Endodermal cell (in vitro differentiated cells): Measurements from ENCODE around the gene ASTN2. TPM values are rescaled to one million over a fixed set of nuclear protein-coding genes. Genes with fewer than 3 reads are reported as not detected.

Experiments
- DNase-seq: peaks from one replicate; pipeline ENCODE4 v3.0.0-alpha.2; 2017
- H3K27ac ChIP-seq: 2 replicates; pipeline ENCODE4 v1.5.1; 2013; ENCODE audit warnings: mild to moderate bottlenecking, low read depth, low read length, moderate library complexity
- H3K27me3 ChIP-seq: 2 replicates; pipeline ENCODE4 v1.6.1; 2013; ENCODE audit warnings: mild to moderate bottlenecking, low read length, moderate library complexity; ENCODE audit not compliant: insufficient read depth, control insufficient read depth, poor library complexity, severe bottlenecking
- H3K36me3 ChIP-seq: 2 replicates; pipeline ENCODE4 v1.7.0; 2013; ENCODE audit warnings: mild to moderate bottlenecking, low read length, moderate library complexity; ENCODE audit not compliant: control insufficient read depth, insufficient read depth
- H3K4me1 ChIP-seq: one replicate; pipeline ENCODE4 v1.7.0; 2013; ENCODE audit warnings: low read length; ENCODE audit not compliant: control insufficient read depth, insufficient read depth
- H3K4me3 ChIP-seq: 2 replicates; pipeline ENCODE4 v1.5.1; 2013; ENCODE audit warnings: mild to moderate bottlenecking, low read length, moderate library complexity
- H3K9ac ChIP-seq: 2 replicates; pipeline ENCODE4 v1.6.1; 2013; ENCODE audit warnings: mild to moderate bottlenecking, low read length, moderate library complexity; ENCODE audit not compliant: poor library complexity, severe bottlenecking; ENCODE audit errors: extremely low read depth
- H3K9me3 ChIP-seq: 2 replicates; pipeline ENCODE4 v1.6.1; 2013; ENCODE audit warnings: mild to moderate bottlenecking, low read length, moderate library complexity; ENCODE audit not compliant: control insufficient read depth
- H3K27ac Mint-ChIP-seq: 2 replicates; pipeline ENCODE4 v1.8.0; 2020; ENCODE audit warnings: mixed read lengths
- H3K27me3 Mint-ChIP-seq: 2 replicates; pipeline ENCODE4 v1.8.0; 2021; ENCODE audit warnings: mild to moderate bottlenecking, mixed read lengths; ENCODE audit not compliant: insufficient read depth
- H3K36me3 Mint-ChIP-seq: 2 replicates; pipeline ENCODE4 v1.8.0; 2020; ENCODE audit warnings: low read depth, mixed read lengths
- H3K4me1 Mint-ChIP-seq: 2 replicates; pipeline ENCODE4 v1.8.0; 2020; ENCODE audit warnings: mixed read lengths
- H3K4me3 Mint-ChIP-seq: 2 replicates; pipeline ENCODE4 v1.8.0; 2020; ENCODE audit warnings: mild to moderate bottlenecking, moderate library complexity, mixed read lengths
- H3K9me3 Mint-ChIP-seq: 2 replicates; pipeline ENCODE4 v1.8.0; 2020; ENCODE audit warnings: mild to moderate bottlenecking, mixed read lengths
- WGBS, 2 experiments: methylation state at CpG; one replicate each; pipeline versions ENCODE4 v1.1.5 to v1.1.7; 2013; ENCODE audit warnings: missing lambda C conversion rate in 2 of 2, mixed read lengths in 1 of 2; ENCODE audit not compliant: insufficient coverage in 1 of 2, insufficient read length in 1 of 2; 5-methylcytosine and 5-hydroxymethylcytosine counted together
- total RNA-seq, 2 donors: library from RNA; stranded (reverse); fragmentation: NEBNext Ultra II Directional in 1 of 2; extraction: Animal tissue kit (Norgen Biotek cat#: 25700) in 1 of 2; gene quantifications; 2 replicates in 1 of 2; 3 replicates in 1 of 2; pipeline ENCODE4 v1.2.1, GENCODE V29; 2021
- TF ChIP-seq, protein P1 (sequence below): fragments of 200-600 bp; sonication (generic); conservative IDR thresholded peaks from 2 replicates; pipeline ENCODE4 v1.5.0; 2021; ENCODE audit warnings: antibody characterized with exemption, mild to moderate bottlenecking

Gene ASTN2
- total RNA-seq, 2 donors from 2014 or later, result 8.9 to 10.4 TPM

- peaks cover 28% of the 10 kb centered on the region for H3K4me1 Mint-ChIP-seq
- Histone ChIP-seq H3K4me3 (no peak overlapping the region), H3K9ac (no peak overlapping the region), H3K36me3 (no peaks in the 10 kb centered on the region), H3K27ac (no peak overlapping the region), H3K4me1 (peaks cover 6% of the 10 kb centered on the region), H3K27me3 (no peaks in the 10 kb centered on the region), H3K9me3 (no peaks in the 10 kb centered on the region)
- 92 to 100% methylated on average over 1 of the region's 1 CpG for WGBS, 2 experiments
- no peak overlapping the region for H3K27ac Mint-ChIP-seq
- TF ChIP-seq, protein P1, sequence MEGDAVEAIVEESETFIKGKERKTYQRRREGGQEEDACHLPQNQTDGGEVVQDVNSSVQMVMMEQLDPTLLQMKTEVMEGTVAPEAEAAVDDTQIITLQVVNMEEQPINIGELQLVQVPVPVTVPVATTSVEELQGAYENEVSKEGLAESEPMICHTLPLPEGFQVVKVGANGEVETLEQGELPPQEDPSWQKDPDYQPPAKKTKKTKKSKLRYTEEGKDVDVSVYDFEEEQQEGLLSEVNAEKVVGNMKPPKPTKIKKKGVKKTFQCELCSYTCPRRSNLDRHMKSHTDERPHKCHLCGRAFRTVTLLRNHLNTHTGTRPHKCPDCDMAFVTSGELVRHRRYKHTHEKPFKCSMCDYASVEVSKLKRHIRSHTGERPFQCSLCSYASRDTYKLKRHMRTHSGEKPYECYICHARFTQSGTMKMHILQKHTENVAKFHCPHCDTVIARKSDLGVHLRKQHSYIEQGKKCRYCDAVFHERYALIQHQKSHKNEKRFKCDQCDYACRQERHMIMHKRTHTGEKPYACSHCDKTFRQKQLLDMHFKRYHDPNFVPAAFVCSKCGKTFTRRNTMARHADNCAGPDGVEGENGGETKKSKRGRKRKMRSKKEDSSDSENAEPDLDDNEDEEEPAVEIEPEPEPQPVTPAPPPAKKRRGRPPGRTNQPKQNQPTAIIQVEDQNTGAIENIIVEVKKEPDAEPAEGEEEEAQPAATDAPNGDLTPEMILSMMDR, result no peak
- no peak overlapping the region for H3K4me3 Mint-ChIP-seq
- no peak for DNase-seq
- H3K9me3 Mint-ChIP-seq, result no peaks in the 10 kb centered on the region
- H3K27me3 Mint-ChIP-seq, result no peaks in the 10 kb centered on the region
- H3K36me3 Mint-ChIP-seq, result no peaks in the 10 kb centered on the region
These were observed 313.8 kb downstream of the ASTN2 start for GRCh38 chr9:117101008-117101407.

DNA sequence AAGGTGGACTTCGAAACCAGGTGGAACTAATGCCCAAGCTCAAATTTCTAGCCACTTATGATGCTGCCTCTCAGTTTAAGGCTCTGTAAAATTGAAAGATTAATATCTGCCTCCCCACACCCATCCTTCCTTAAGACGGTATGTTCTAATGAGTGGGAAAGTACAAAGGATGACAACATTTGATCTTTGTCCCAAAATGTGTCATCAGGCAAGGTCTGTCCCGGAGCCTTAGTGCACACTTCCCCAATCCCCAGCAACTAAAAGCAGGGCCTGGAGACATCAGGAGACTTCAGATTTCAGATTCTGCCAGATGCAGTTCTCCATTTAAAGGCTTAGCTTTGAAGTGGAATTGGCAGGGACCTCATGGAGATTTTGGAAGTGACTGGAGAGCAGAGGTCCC lies 316.5 kb downstream of the ASTN2 start:
- Histone ChIP-seq H3K27me3 (no peaks in the 10 kb centered on the region), H3K9me3 (no peaks in the 10 kb centered on the region), H3K4me3 (no peak overlapping the region), H3K4me1 (peaks cover 6% of the 10 kb centered on the region), H3K27ac (no peak overlapping the region), H3K9ac (no peak overlapping the region), H3K36me3 (no peaks in the 10 kb centered on the region)
- Mint-ChIP-seq H3K4me1 (peaks cover 26% of the 10 kb centered on the region), H3K9me3 (no peaks in the 10 kb centered on the region), H3K36me3 (no peaks in the 10 kb centered on the region), H3K27me3 (no peaks in the 10 kb centered on the region), H3K27ac (no peak overlapping the region), H3K4me3 (no peak overlapping the region)
- 83 to 98% methylated on average over 2 to 3 of the region's 3 CpGs for WGBS, 2 experiments
- TF ChIP-seq, protein P1, result no peak
- no peak for DNase-seq

DNA sequence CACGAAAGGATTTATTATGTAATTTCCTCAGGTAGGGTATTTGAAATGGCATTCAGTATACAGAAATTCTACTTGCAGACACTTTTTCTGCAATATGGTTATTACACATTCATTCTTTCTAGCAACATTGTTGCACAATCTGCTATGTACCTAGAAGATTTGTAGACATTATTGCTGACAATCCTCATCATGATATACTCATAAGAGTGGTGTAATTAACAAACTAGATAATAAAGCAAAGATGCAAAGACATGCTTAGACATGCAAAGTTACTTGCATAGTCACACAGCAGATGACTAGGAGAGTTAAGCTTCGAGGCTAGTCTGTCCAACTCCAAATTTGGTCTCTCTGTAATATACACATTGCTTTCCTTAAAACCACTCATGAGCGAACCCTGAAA lies 317.1 kb downstream of the ASTN2 start:
- H3K27ac ChIP-seq, result no peak overlapping the region
- H3K36me3 ChIP-seq, result no peaks in the 10 kb centered on the region
- Mint-ChIP-seq H3K4me3 (no peak overlapping the region), H3K27me3 (no peaks in the 10 kb centered on the region), H3K36me3 (no peaks in the 10 kb centered on the region), H3K4me1 (peaks cover 28% of the 10 kb centered on the region), H3K9me3 (no peaks in the 10 kb centered on the region), H3K27ac (no peak overlapping the region)
- peaks cover 6% of the 10 kb centered on the region for H3K4me1 ChIP-seq
- WGBS, 2 experiments, result 67 to 89% methylated on average over 1 to 3 of the region's 3 CpGs
- H3K9ac ChIP-seq, result no peak overlapping the region
- H3K27me3 ChIP-seq, result no peaks in the 10 kb centered on the region
- no peaks in the 10 kb centered on the region for H3K9me3 ChIP-seq
- no peak overlapping the region for H3K4me3 ChIP-seq
- no peak for DNase-seq
- TF ChIP-seq, protein P1, result no peak
